MM.1S (cell line): Measurements from ENCODE around the gene HSPA9.

Source experiments
- EZH2 ChIP-seq: fragments of 300-600 bp; sonication (generic); optimal IDR thresholded peaks from 2 replicates; pipeline ENCODE3; 2017; ENCODE audit warnings: low read depth, mild to moderate bottlenecking, antibody characterized with exemption, low read length, mixed read lengths
- TF ChIP-seq, protein P1 (sequence below): fragments of 300-600 bp; sonication (generic); IDR thresholded peaks from 2 replicates; pipeline ENCODE4 v1.5.1; 2016; ENCODE audit warnings: antibody characterized with exemption, low read length, mixed read lengths

DNA sequence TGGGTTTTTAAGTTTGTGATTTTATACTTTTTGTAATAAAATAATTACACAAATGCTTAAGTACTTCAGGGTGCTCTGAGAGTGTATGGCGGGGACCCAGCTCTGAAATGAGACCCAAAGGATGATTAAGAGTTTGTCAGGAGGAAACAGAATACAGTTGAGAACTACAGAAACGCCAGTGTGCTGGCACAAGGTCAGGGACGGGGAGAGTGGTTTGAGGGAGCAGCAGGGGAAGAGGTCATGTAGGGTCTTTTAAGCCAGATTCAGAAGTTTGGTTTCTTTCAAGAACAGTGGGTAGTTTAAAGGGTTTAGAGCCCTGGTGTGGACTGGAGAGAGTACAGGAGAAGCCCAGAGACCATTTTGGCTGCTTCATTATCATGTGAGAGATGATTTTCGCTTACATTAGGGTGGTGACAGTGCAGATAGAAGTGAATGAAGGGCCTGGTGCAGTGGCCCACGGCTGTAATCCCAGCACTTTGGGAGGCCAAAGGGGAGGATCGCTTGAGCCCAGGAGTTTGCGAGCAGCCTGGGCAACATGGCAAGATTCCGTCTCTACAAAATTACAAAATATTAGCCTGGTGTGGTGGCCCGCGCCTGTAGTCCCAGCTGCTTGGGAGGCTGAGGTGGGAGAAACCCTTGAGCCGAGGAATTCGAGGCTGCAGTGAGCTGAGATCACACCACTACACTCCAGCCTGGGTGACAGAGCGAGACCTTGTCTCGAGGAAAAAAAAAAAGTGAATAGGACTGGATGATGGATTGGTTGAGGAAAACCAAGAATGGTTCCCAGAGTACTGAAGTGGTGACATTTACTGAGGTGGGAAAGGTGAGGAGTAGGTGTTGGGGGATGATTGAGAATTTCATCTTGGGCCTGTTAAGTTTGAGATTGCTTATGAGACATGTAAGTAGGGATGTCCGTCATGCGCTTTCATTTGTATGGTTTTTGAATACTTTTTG lies 30.7 kb downstream of the HSPA9 start:
- TF ChIP-seq, protein P1, sequence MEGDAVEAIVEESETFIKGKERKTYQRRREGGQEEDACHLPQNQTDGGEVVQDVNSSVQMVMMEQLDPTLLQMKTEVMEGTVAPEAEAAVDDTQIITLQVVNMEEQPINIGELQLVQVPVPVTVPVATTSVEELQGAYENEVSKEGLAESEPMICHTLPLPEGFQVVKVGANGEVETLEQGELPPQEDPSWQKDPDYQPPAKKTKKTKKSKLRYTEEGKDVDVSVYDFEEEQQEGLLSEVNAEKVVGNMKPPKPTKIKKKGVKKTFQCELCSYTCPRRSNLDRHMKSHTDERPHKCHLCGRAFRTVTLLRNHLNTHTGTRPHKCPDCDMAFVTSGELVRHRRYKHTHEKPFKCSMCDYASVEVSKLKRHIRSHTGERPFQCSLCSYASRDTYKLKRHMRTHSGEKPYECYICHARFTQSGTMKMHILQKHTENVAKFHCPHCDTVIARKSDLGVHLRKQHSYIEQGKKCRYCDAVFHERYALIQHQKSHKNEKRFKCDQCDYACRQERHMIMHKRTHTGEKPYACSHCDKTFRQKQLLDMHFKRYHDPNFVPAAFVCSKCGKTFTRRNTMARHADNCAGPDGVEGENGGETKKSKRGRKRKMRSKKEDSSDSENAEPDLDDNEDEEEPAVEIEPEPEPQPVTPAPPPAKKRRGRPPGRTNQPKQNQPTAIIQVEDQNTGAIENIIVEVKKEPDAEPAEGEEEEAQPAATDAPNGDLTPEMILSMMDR = no peak
- TF ChIP-seq EZH2 = no peak
